NCI-H2196 treated with DMSO at 0.1 percent for 48 hours (cell line): ENCODE data around the gene CAMK2D.

Source experiments
- DNase-seq: peaks from one replicate; lab custom pipeline; 2025; ENCODE audit not compliant: unreplicated experiment; lab: John Stamatoyannopoulos, UW

The CAMK2D gene

GRCh38 chr4:113575401-113575800, 186.1 kb downstream of the CAMK2D start:
- no peak for DNase-seq

GRCh38 chr4:113574636-113575103, 186.9 kb downstream of the CAMK2D start:
- no peak for DNase-seq

- DNase-seq, result no peak
Measured at GRCh38 chr4:113572620-113573019, 188.9 kb downstream of the CAMK2D start.

- DNase-seq, result no peak
Measured at GRCh38 chr4:113566015-113566795, 195.3 kb downstream of the CAMK2D start.

GRCh38 chr4:113565702-113566012, 195.9 kb downstream of the CAMK2D start:
- DNase-seq, result no peak

GRCh38 chr4:113564493-113564892, 197.0 kb downstream of the CAMK2D start:
- no peak for DNase-seq

GRCh38 chr4:113563691-113564378, 197.7 kb downstream of the CAMK2D start:
- DNase-seq, result no peak

GRCh38 chr4:113561758-113562157, 199.8 kb downstream of the CAMK2D start:
- DNase-seq, result no peak

GRCh38 chr4:113561092-113561491, 200.4 kb downstream of the CAMK2D start:
- DNase-seq, result no peak

GRCh38 chr4:113560579-113560978, 201.0 kb downstream of the CAMK2D start:
- no peak for DNase-seq

GRCh38 chr4:113559947-113560346, 201.6 kb downstream of the CAMK2D start:
- no peak for DNase-seq

- no peak for DNase-seq
Measured at GRCh38 chr4:113556382-113557134, 205.0 kb downstream of the CAMK2D start.

GRCh38 chr4:113555868-113556267, 205.7 kb downstream of the CAMK2D start:
- DNase-seq, result no peak

- no peak for DNase-seq
Measured at GRCh38 chr4:113553082-113553481, 208.5 kb downstream of the CAMK2D start.

GRCh38 chr4:113550510-113550909, 211.0 kb downstream of the CAMK2D start:
- no peak for DNase-seq

- no peak for DNase-seq
Measured at GRCh38 chr4:113548303-113548702, 213.2 kb downstream of the CAMK2D start.

- DNase-seq, result peak; percentile 55
Measured at GRCh38 chr4:113547487-113548042, 214.0 kb downstream of the CAMK2D start.

- DNase-seq, result no peak
Measured at GRCh38 chr4:113541933-113542332, 219.6 kb downstream of the CAMK2D start.

- DNase-seq, result no peak
Measured at GRCh38 chr4:113540859-113541258, 220.7 kb downstream of the CAMK2D start.

GRCh38 chr4:113539408-113539807, 222.1 kb downstream of the CAMK2D start:
- DNase-seq, result no peak

GRCh38 chr4:113537628-113538027, 223.9 kb downstream of the CAMK2D start:
- no peak for DNase-seq
